Pancreas (tissue), 10 donors: ENCODE data around the gene CLDN6. TPM values are rescaled to one million over a fixed set of nuclear protein-coding genes. Genes with fewer than 3 reads are reported as not detected.

Source experiments
- ATAC-seq, 4 donors: fragments of 200-7000 bp; cut with Tn5 transposase; one replicate each; pipeline versions ENCODE4 v1.8.0 to v1.9.1; 2020; ENCODE audit warnings: mild to moderate bottlenecking in 4 of 4, moderate library complexity in 4 of 4
- DNase-seq, 6 donors: peaks; one replicate each; pipeline ENCODE4 v3.0.0-alpha.2; 2020
- FAIRE-seq: peaks from 2 replicates; lab custom pipeline; 2012; peaks lifted over from hg19 to GRCh38; lab: Jason Lieb, UNC
- H3K27ac ChIP-seq, 4 donors: fragments of 200-600 bp; sonication (generic); 1 replicate in 3 of 4; 2 replicates in 1 of 4; pipeline versions ENCODE4 v1.5.0 to v1.8.0; 2020
- H3K27me3 ChIP-seq, 4 donors: fragments of 200-600 bp; one replicate each; pipeline ENCODE4 v1.8.0; 2021
- H3K36me3 ChIP-seq, 3 donors: fragments of 200-600 bp; sonication (generic) in 1 of 3; one replicate each; pipeline versions ENCODE4 v1.5.0 to v1.8.0; 2020 to 2021
- H3K4me1 ChIP-seq, 3 donors: fragments of 200-600 bp; one replicate each; pipeline ENCODE4 v1.8.0; 2021
- H3K4me3 ChIP-seq, 4 donors: fragments of 200-600 bp; sonication (generic) in 2 of 4; one replicate each; pipeline versions ENCODE4 v1.5.0 to v1.8.0; 2020 to 2021
- H3K9me3 ChIP-seq, 4 donors: fragments of 200-600 bp; one replicate each; pipeline ENCODE4 v1.8.0; 2021
- CTCF ChIP-seq, 4 donors: fragments of 200-600 bp; sonication (generic) in 3 of 4; IDR thresholded peaks; one replicate each; pipeline versions ENCODE4 v1.5.0 to v1.8.0; 2021; ENCODE audit warnings: antibody characterized with exemption in 4 of 4
- WGBS, 2 donors: extraction: QIAGEN DNeasy Blood & Tissue Kit; methylation state at CpG; one replicate each; pipeline ENCODE4 v1.1.7; 2013; 5-methylcytosine and 5-hydroxymethylcytosine counted together
- intact Hi-C, 3 donors: fragments of 100-400 bp; cut with DNase I; formaldehyde crosslinking; loops; one replicate each; pipeline versions ENCODE4 v1.11.1 to v1.14.2; 2022
- polyA plus RNA-seq, 2 donors: library from polyadenylated mRNA; stranded (reverse); fragments of 200-250 nt; gene quantifications; one replicate each; pipeline ENCODE4 v1.2.3, GENCODE V29; 2013
- total RNA-seq, 6 donors: library from RNA; stranded (reverse); fragmentation: NEBNext Ultra II Directional in 4 of 6; extraction: Animal tissue kit (Norgen Biotek cat#: 25700) in 4 of 6; gene quantifications; one replicate each; pipeline versions ENCODE4 v1.2.1 to v1.2.4, GENCODE V29; 2021 to 2023
- donor health status: healthy with polysubstance abuse.
- donor health status: DM: no; HTN: no; CAD: no; lungs with moderate emphysema.
- donor health status: DM: no; HTN: no; CAD: no.
- donor health status: control.
- donor health status: control.
- donor health status: Bipolar disorder and iron deficiency.
- donor health status: DM: yes; HTN: yes; CAD: no.
- donor health status: DM: no; HTN: no; CAD: no.
- donor health status: DM: no; HTN: no; CAD: no.
- donor health status: DM: yes; HTN: yes; CAD: no.

CLDN6 gene
- total and polyA plus RNA-seq, 8 donors, result 0.12 to 5.1 (median 0.73) TPM

- no peaks in the 10 kb centered on the region for H3K27me3 ChIP-seq
These were observed 20.3 kb upstream of the CLDN6 start for GRCh38 chr16:3038256-3038655.

GRCh38 chr16:3036726-3037315 lies 18.8 kb upstream of the CLDN6 start, which contains the start of gene BICDL2:
BICDL2 (minus strand) TSS chr16:3036944; CDS start chr16:3035496, 1,448 bp downstream.
- ATAC-seq (peak; percentile 67 to 74 (median 69)), DNase-seq (peak; percentile 75 to 93 (median 82))

More at GRCh38 chr16:3038256-3038655, 20.3 kb upstream of the CLDN6 start:
- H3K27ac ChIP-seq, result peak overlapping the region; percentile 17 to 73 (median 52)
- 7 to 13% methylated on average over 11 of the region's 11 CpGs for WGBS, 2 donors
- ATAC-seq (peak; percentile 39 to 66 (median 57)), DNase-seq (peak; percentile 77 to 95 (median 88)), FAIRE-seq (no peak)
- intact Hi-C loops, result no loop called here
- H3K4me3 ChIP-seq, result no peak overlapping the region
- no peak for TF ChIP-seq CTCF (IDR thresholded peaks at IDR 0.05)
- H3K9me3 ChIP-seq, result no peaks in the 10 kb centered on the region
- H3K36me3 ChIP-seq, result no peaks in the 10 kb centered on the region
- peaks cover 0 to 14% (median 5%) of the 10 kb centered on the region in 3 donors for H3K4me1 ChIP-seq

DNA sequence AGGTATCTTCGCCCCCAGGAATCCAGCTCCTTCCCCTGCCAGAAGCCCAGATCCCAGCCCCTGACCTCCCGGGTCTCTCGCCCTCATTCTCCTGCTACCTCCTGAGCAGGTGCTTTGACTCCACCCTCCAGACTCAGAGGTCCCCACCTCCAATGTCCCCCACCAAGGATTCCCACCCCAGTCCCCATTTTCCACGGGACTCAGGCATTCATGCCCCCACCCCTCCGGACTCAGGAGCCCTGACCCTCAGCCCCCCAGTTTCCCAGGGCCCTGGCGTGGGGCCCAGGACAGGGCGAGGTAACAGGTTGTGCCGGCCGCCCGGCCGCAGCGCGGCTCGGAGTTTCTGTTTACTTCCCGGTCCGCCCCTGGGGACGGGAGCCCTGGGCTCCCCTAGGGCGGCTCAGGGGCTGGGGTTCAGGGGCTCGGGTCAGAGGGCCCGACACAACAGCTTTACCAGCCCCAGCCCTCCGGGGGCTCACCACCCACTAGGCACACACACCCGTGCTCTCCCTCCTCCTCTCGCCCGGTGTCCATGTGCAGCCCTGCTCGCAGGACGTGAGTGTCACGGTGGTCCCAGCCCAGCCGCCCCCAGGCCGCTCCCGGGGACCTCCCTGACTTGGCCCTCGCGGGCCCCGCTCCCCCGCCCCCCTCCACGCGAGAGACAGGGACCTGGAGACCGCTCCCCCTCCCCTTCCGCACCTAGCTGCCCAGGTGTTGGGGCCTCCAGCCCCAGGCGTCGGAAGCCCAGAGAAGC lies 18.2 kb upstream of the CLDN6 start:
- peaks cover 0 to 21% (median 5%) of the 10 kb centered on the region in 3 donors for H3K4me1 ChIP-seq
- H3K36me3 ChIP-seq, result no peaks in the 10 kb centered on the region
- 1% methylated on average over 29 to 40 of the region's 40 CpGs for WGBS, 2 donors
- intact Hi-C loops, result no loop called here
- no peak for TF ChIP-seq CTCF (IDR thresholded peaks at IDR 0.05)
- H3K27me3 ChIP-seq, result no peaks in the 10 kb centered on the region
- peak; percentile 57 to 64 (median 60) for ATAC-seq
- no peak for FAIRE-seq
- H3K4me3 ChIP-seq, result peak overlapping the region; percentile 27 to 83 (median 75)
- H3K27ac ChIP-seq, result peak overlapping the region; percentile 80 to 90 (median 85)
- peak; percentile 58 to 91 (median 76) for DNase-seq
- no peaks in the 10 kb centered on the region for H3K9me3 ChIP-seq

More at GRCh38 chr16:3036726-3037315, 18.8 kb upstream of the CLDN6 start, which contains the start of gene BICDL2:
- peak within 1 kb of the TSS; percentile 80 to 90 (median 85) for H3K27ac ChIP-seq
- H3K4me3 ChIP-seq, result peak within 1 kb of the TSS; percentile 27 to 83 (median 75)
- 3% methylated on average over 30 to 44 of the region's 44 CpGs for WGBS, 2 donors
- no peak for FAIRE-seq
- H3K4me1 ChIP-seq, result peaks cover 0 to 15% (median 5%) of the 10 kb centered on the region in 3 donors
- intact Hi-C loops, result no loop called here
- no peaks in the 10 kb centered on the region for H3K9me3 ChIP-seq
- H3K27me3 ChIP-seq, result no peaks in the 10 kb centered on the region
- no peak for TF ChIP-seq CTCF (IDR thresholded peaks at IDR 0.05)
- no peaks in the 10 kb centered on the region for H3K36me3 ChIP-seq

GRCh38 chr16:3035289-3035971 lies 17.4 kb upstream of the CLDN6 start:
- peak overlapping the region; percentile 80 to 90 (median 85) for H3K27ac ChIP-seq
- TF ChIP-seq CTCF (IDR thresholded peaks at IDR 0.05), result no peak
- FAIRE-seq, result no peak

More at GRCh38 chr16:3035289-3035971, 17.4 kb upstream of the CLDN6 start:
- H3K9me3 ChIP-seq, result no peaks in the 10 kb centered on the region
- intact Hi-C loops, result no loop called here
- H3K4me1 ChIP-seq, result peaks cover 0 to 21% (median 5%) of the 10 kb centered on the region in 3 donors
- peaks cover 0 to 1% (median 0%) of the 10 kb centered on the region in 3 donors for H3K36me3 ChIP-seq
- H3K4me3 ChIP-seq, result peak overlapping the region; percentile 27 to 83 (median 75)
- no peaks in the 10 kb centered on the region for H3K27me3 ChIP-seq
- DNase-seq (peak; percentile 79 to 92 (median 89)), ATAC-seq (peak; percentile 60 to 71 (median 70))
- WGBS, 2 donors, result 21 to 33% methylated on average over 13 to 19 of the region's 19 CpGs
